Stimulated activated CD8-positive, alpha-beta memory T cell treated with anti-CD3 and anti-CD28 coated beads, Interleukin-4, amount 100 ng/mL, for 1 hour (primary cell): ENCODE measurements around the gene ANO7.
A peak's percentile ranks its signal among the peaks of the same experiment; 100 is the strongest.

Source experiments
- DNase-seq, 2 donors: peaks; one replicate each; pipeline ENCODE4 v3.0.0-alpha.2; 2020; ENCODE audit warnings: low read depth in 2 of 2, low spot score in 1 of 2

Gene ANO7

GRCh38 chr2:241188361-241189092 lies at the start of gene ANO7:
TSS of gene ANO7 (plus strand) at chr2:241188677. CDS start at chr2:241190064, 1,387 bp downstream.
- DNase-seq = no peak

- no peak for DNase-seq
Observed at GRCh38 chr2:241139531-241140444, 48.7 kb upstream of the ANO7 start.

GRCh38 chr2:241140445-241140840 lies 48.0 kb upstream of the ANO7 start:
- DNase-seq = no peak

- no peak for DNase-seq
Observed at GRCh38 chr2:241141214-241141770, 47.2 kb upstream of the ANO7 start.

GRCh38 chr2:241142063-241142462 lies 46.4 kb upstream of the ANO7 start:
- DNase-seq = no peak

GRCh38 chr2:241142593-241142992 lies 45.9 kb upstream of the ANO7 start:
- DNase-seq = no peak

- DNase-seq = no peak
Observed at GRCh38 chr2:241146286-241146685, 42.2 kb upstream of the ANO7 start.

- no peak for DNase-seq
Observed at GRCh38 chr2:241147336-241147735, 41.1 kb upstream of the ANO7 start.

GRCh38 chr2:241148239-241148638 lies 40.2 kb upstream of the ANO7 start:
- DNase-seq = no peak

GRCh38 chr2:241148891-241149674 lies 39.4 kb upstream of the ANO7 start, which contains the start of gene PASK:
TSS of gene PASK (minus strand) at chr2:241149472. CDS start at chr2:241143032, 6,440 bp downstream.
- DNase-seq = peak; percentile 84 to 89

- DNase-seq = no peak
Observed at GRCh38 chr2:241149675-241149924, 38.9 kb upstream of the ANO7 start.

- peak; percentile 75 to 90 for DNase-seq
Observed at GRCh38 chr2:241149925-241150659, 38.4 kb upstream of the ANO7 start, which contains the start of gene PPP1R7. TSS of gene PPP1R7 (plus strand) at chr2:241150467. CDS start at chr2:241150496, 29 bp downstream.

- no peak for DNase-seq
Observed at GRCh38 chr2:241150660-241151530, 37.6 kb upstream of the ANO7 start.

- DNase-seq = no peak
Observed at GRCh38 chr2:241151934-241152660, 36.4 kb upstream of the ANO7 start.

- no peak for DNase-seq
Observed at GRCh38 chr2:241153616-241154015, 34.9 kb upstream of the ANO7 start.

- DNase-seq = no peak
Observed at GRCh38 chr2:241154915-241155314, 33.6 kb upstream of the ANO7 start.

GRCh38 chr2:241155936-241156335 lies 32.5 kb upstream of the ANO7 start:
- no peak for DNase-seq

GRCh38 chr2:241156971-241157441 lies 31.5 kb upstream of the ANO7 start:
- DNase-seq = no peak
